Activated CD8-positive, alpha-beta T cell treated with anti-CD3 and anti-CD28 coated beads, Interleukin-2, amount 10 ng/mL, durations not matched to agents 7 days and 5 days (primary cell): ENCODE results near the gene PPARD. TPM values are rescaled to one million over a fixed set of nuclear protein-coding genes. Genes with fewer than 3 reads are reported as not detected.

Source experiments
- ATAC-seq: fragments of 150-1000 bp; cut with Tn5 transposase; one replicate; pipeline ENCODE4 v1.10.0; 2021; ENCODE audit warnings: moderate library complexity
- CTCF ChIA-PET: fragments of 350-600 bp; sonication (Branson Sonifier 250); formaldehyde crosslinking; loops from one replicate; lab custom pipeline; 2021; ENCODE audit warnings: antibody characterized with exemption; lab: Charles Lee
- POLR2A ChIA-PET: fragments of 350-600 bp; sonication (Branson Sonifier 250); formaldehyde crosslinking; loops from one replicate; lab custom pipeline; 2021; ENCODE audit warnings: antibody characterized with exemption; lab: Charles Lee
- DNase-seq: peaks from one replicate; pipeline ENCODE4 v3.0.0-alpha.2; 2020
- H3K27ac Mint-ChIP-seq: one replicate; pipeline ENCODE4 v1.8.0; 2021; ENCODE audit warnings: mild to moderate bottlenecking, mixed read lengths
- H3K27me3 Mint-ChIP-seq: one replicate; pipeline ENCODE4 v1.8.0; 2021; ENCODE audit warnings: low read depth, mixed read lengths
- H3K36me3 Mint-ChIP-seq: one replicate; pipeline ENCODE4 v1.8.0; 2021; ENCODE audit warnings: low read depth, mixed read lengths
- H3K4me1 Mint-ChIP-seq: one replicate; pipeline ENCODE4 v1.8.0; 2021; ENCODE audit warnings: low read depth, mixed read lengths
- H3K4me3 Mint-ChIP-seq: one replicate; pipeline ENCODE4 v1.8.0; 2021; ENCODE audit warnings: mild to moderate bottlenecking, mixed read lengths
- H3K9me3 Mint-ChIP-seq: one replicate; pipeline ENCODE4 v1.8.0; 2022; ENCODE audit warnings: mixed read lengths; ENCODE audit not compliant: insufficient read depth
- total RNA-seq, 2 experiments: library from RNA; stranded (reverse); gene quantifications; one replicate each; pipeline ENCODE4 v1.2.3, GENCODE V29; 2021

Gene PPARD
- total RNA-seq, 2 experiments from 2014 or later = 36.3 to 36.7 TPM

GRCh38 chr6:35463292-35463691 is 120.9 kb downstream of the PPARD start:
- POLR2A ChIA-PET = interaction anchor here (1.0 kb wide), 1 partner anchor 8 kb away, joined by 3 read pairs; no protein-coding TSS in a partner anchor
- Mint-ChIP-seq H3K27ac (no peak overlapping the region), H3K4me3 (no peak overlapping the region), H3K9me3 (no peaks in the 10 kb centered on the region), H3K27me3 (no peaks in the 10 kb centered on the region), H3K36me3 (peaks cover 55% of the 10 kb centered on the region), H3K4me1 (peaks cover 8% of the 10 kb centered on the region)
- no peak for ATAC-seq
- no peak for DNase-seq
- CTCF ChIA-PET = no interaction called here

- Mint-ChIP-seq H3K36me3 (peaks cover 66% of the 10 kb centered on the region), H3K27me3 (no peaks in the 10 kb centered on the region), H3K4me3 (no peak overlapping the region), H3K4me1 (peaks cover 19% of the 10 kb centered on the region), H3K27ac (no peak overlapping the region), H3K9me3 (no peaks in the 10 kb centered on the region)
- no peak for ATAC-seq
- DNase-seq = no peak
- ChIA-PET CTCF (interaction anchor here (0.6 to 4.1 kb wide), 13 partner anchors 12 to 271 kb away, joined by 3 to 30 read pairs (median 4); partner anchors contain the start of genes ARMC12, FANCE and PPARD), POLR2A (no interaction called here)
These were observed 123.3 kb downstream of the PPARD start for GRCh38 chr6:35465646-35466045.

- CTCF ChIA-PET = interaction anchor here (1.0 to 4.3 kb wide), 24 partner anchors 9 to 269 kb away, joined by 3 to 45 read pairs (median 6); partner anchors contain the start of genes ARMC12, DEF6, FANCE and PPARD
- H3K36me3 Mint-ChIP-seq = peaks cover 82% of the 10 kb centered on the region
- POLR2A ChIA-PET = interaction anchor here (0.7 to 3.0 kb wide), 11 partner anchors 8 to 204 kb away, joined by 3 to 18 read pairs (median 5); partner anchors contain the start of genes DEF6, PPARD and TEAD3
- peaks cover 39% of the 10 kb centered on the region for H3K4me1 Mint-ChIP-seq
- H3K4me3 Mint-ChIP-seq = peak within 1 kb of the TSS; percentile 83
- H3K27ac Mint-ChIP-seq = peak within 1 kb of the TSS; percentile 99
- ATAC-seq (peak; percentile 89), DNase-seq (peak; percentile 98)
- no peaks in the 10 kb centered on the region for H3K9me3 Mint-ChIP-seq
- no peaks in the 10 kb centered on the region for H3K27me3 Mint-ChIP-seq
These were observed 126.0 kb downstream of the PPARD start, which contains the start of gene RPL10A for GRCh38 chr6:35468181-35468979. Gene RPL10A, plus strand, starts transcription at chr6:35468401. Its CDS starts 34 bp downstream, at chr6:35468435.

- CTCF ChIA-PET = interaction anchor here (1.2 to 4.3 kb wide), 10 partner anchors 16 to 268 kb away, joined by 4 to 45 read pairs (median 13); partner anchors contain the start of genes ARMC12, DEF6, FANCE and PPARD
- Mint-ChIP-seq H3K4me1 (peaks cover 41% of the 10 kb centered on the region), H3K27me3 (no peaks in the 10 kb centered on the region), H3K27ac (peak overlapping the region; percentile 99), H3K4me3 (peak overlapping the region; percentile 83), H3K36me3 (peaks cover 81% of the 10 kb centered on the region), H3K9me3 (no peaks in the 10 kb centered on the region)
- ATAC-seq (peak; percentile 8), DNase-seq (no peak)
- POLR2A ChIA-PET = interaction anchor here (1.0 to 3.0 kb wide), 10 partner anchors 8 to 205 kb away, joined by 3 to 18 read pairs (median 5); partner anchors contain the start of genes DEF6 and TEAD3
These were observed 126.8 kb downstream of the PPARD start for GRCh38 chr6:35468980-35469750.

GRCh38 chr6:35469751-35470662 is 127.6 kb downstream of the PPARD start:
- POLR2A ChIA-PET = interaction anchor here (0.8 to 3.0 kb wide), 4 partner anchors 125 to 266 kb away, joined by 3 to 18 read pairs (median 4); partner anchors contain the start of gene DEF6
- DNase-seq (no peak), ATAC-seq (no peak)
- H3K4me1 Mint-ChIP-seq = peaks cover 41% of the 10 kb centered on the region
- no peaks in the 10 kb centered on the region for H3K9me3 Mint-ChIP-seq
- peak overlapping the region; percentile 83 for H3K4me3 Mint-ChIP-seq
- CTCF ChIA-PET = interaction anchor here (1.2 to 4.3 kb wide), 4 partner anchors 20 to 172 kb away, joined by 4 to 45 read pairs (median 14); partner anchors contain the start of gene DEF6
- H3K27ac Mint-ChIP-seq = peak overlapping the region; percentile 99
- peaks cover 80% of the 10 kb centered on the region for H3K36me3 Mint-ChIP-seq
- H3K27me3 Mint-ChIP-seq = no peaks in the 10 kb centered on the region

GRCh38 chr6:35470663-35471120 is 128.3 kb downstream of the PPARD start:
- H3K4me3 Mint-ChIP-seq = peak overlapping the region; percentile 83
- peaks cover 75% of the 10 kb centered on the region for H3K36me3 Mint-ChIP-seq
- CTCF ChIA-PET = interaction anchor here (0.9 to 2.2 kb wide), 4 partner anchors 20 to 266 kb away, joined by 3 to 10 read pairs (median 6); partner anchors contain the start of gene ARMC12
- no peak for DNase-seq
- POLR2A ChIA-PET = interaction anchor here (0.6 to 1.3 kb wide), 3 partner anchors 11 to 266 kb away, joined by 3 read pairs; partner anchors contain the start of gene FANCE
- peaks cover 41% of the 10 kb centered on the region for H3K4me1 Mint-ChIP-seq
- peak overlapping the region; percentile 70 for H3K27ac Mint-ChIP-seq
- H3K27me3 Mint-ChIP-seq = no peaks in the 10 kb centered on the region
- no peaks in the 10 kb centered on the region for H3K9me3 Mint-ChIP-seq
- ATAC-seq = no peak

GRCh38 chr6:35471836-35472345 is 129.5 kb downstream of the PPARD start:
- POLR2A ChIA-PET = interaction anchor here (0.8 to 2.8 kb wide), 3 partner anchors 9 to 20 kb away, joined by 3 to 10 read pairs (median 3); partner anchors contain the start of gene FANCE
- Mint-ChIP-seq H3K4me1 (peaks cover 41% of the 10 kb centered on the region), H3K27ac (peak overlapping the region; percentile 46), H3K27me3 (no peaks in the 10 kb centered on the region), H3K4me3 (peak overlapping the region; percentile 29), H3K9me3 (no peaks in the 10 kb centered on the region), H3K36me3 (peaks cover 68% of the 10 kb centered on the region)
- ATAC-seq (no peak), DNase-seq (no peak)
- CTCF ChIA-PET = interaction anchor here (1.2 to 2.2 kb wide), 5 partner anchors 10 to 265 kb away, joined by 4 to 10 read pairs (median 6); partner anchors contain the start of gene ARMC12

- DNase-seq = no peak
- peaks cover 33% of the 10 kb centered on the region for H3K4me1 Mint-ChIP-seq
- CTCF ChIA-PET = interaction anchor here (1.1 to 1.5 kb wide), 3 partner anchors 79 to 264 kb away, joined by 3 to 4 read pairs (median 3); partner anchors contain the start of genes ARMC12 and DEF6
- POLR2A ChIA-PET = interaction anchor here (1.0 to 2.8 kb wide), 2 partner anchors 8 to 24 kb away, joined by 4 to 10 read pairs; no protein-coding TSS in a partner anchor
- H3K9me3 Mint-ChIP-seq = no peaks in the 10 kb centered on the region
- H3K27ac Mint-ChIP-seq = no peak overlapping the region
- H3K27me3 Mint-ChIP-seq = no peaks in the 10 kb centered on the region
- H3K4me3 Mint-ChIP-seq = no peak overlapping the region
- no peak for ATAC-seq
- H3K36me3 Mint-ChIP-seq = peaks cover 56% of the 10 kb centered on the region
These were observed 130.9 kb downstream of the PPARD start for GRCh38 chr6:35473075-35473849.

- Mint-ChIP-seq H3K9me3 (no peaks in the 10 kb centered on the region), H3K4me1 (peaks cover 33% of the 10 kb centered on the region), H3K27me3 (no peaks in the 10 kb centered on the region), H3K27ac (peak overlapping the region; percentile 49), H3K36me3 (peaks cover 51% of the 10 kb centered on the region), H3K4me3 (no peak overlapping the region)
- ATAC-seq (no peak), DNase-seq (no peak)
- POLR2A ChIA-PET = interaction anchor here (1.0 to 2.8 kb wide), 2 partner anchors 8 to 24 kb away, joined by 4 to 10 read pairs; no protein-coding TSS in a partner anchor
- CTCF ChIA-PET = interaction anchor here (1.3 to 1.5 kb wide), 2 partner anchors 78 to 263 kb away, joined by 3 to 4 read pairs; partner anchors contain the start of gene ARMC12
These were observed 131.4 kb downstream of the PPARD start for GRCh38 chr6:35473850-35474130.
